HepG2 (cell line): ENCODE data around the gene EPN2. TPM values are rescaled to one million over a fixed set of nuclear protein-coding genes. Genes with fewer than 3 reads are reported as not detected.
"Not testable (repeated sequence)": the region's sequence is repeated elsewhere in the genome, so short reads cannot be mapped to it uniquely, and the experiment has no call there.

Source experiments
- CREM ChIP-seq, 2 experiments: sonication (generic) in 1 of 2; formaldehyde crosslinking in 1 of 2; IDR thresholded peaks; 2 replicates each; pipeline versions ENCODE4 v1.4.0 to v1.6.1; 2016 to 2020; ENCODE audit warnings: antibody characterized with exemption in 1 of 2, mild to moderate bottlenecking in 1 of 2, missing genetic modification reagents in 1 of 2
- FOXA3 ChIP-seq: IDR thresholded peaks from 2 replicates; pipeline ENCODE4 v1.6.1; 2016; ENCODE audit warnings: missing genetic modification reagents, missing compliant biosample characterization
- NFKBIZ ChIP-seq: IDR thresholded peaks from 2 replicates; pipeline ENCODE4 v1.6.1; 2018; ENCODE audit warnings: missing genetic modification reagents, missing compliant biosample characterization
- RARA ChIP-seq: IDR thresholded peaks from 2 replicates; pipeline ENCODE4 v1.6.1; 2016; ENCODE audit warnings: missing genetic modification reagents, missing compliant biosample characterization
- SAP130 ChIP-seq: IDR thresholded peaks from 2 replicates; pipeline ENCODE4 v1.6.1; 2016; ENCODE audit warnings: low read depth
- SMAD3 ChIP-seq: sonication (generic); formaldehyde crosslinking; IDR thresholded peaks from 2 replicates; pipeline ENCODE4 v1.4.0; 2020; ENCODE audit warnings: missing genetic modification reagents
- ZNF331 ChIP-seq: sonication (generic); formaldehyde crosslinking; IDR thresholded peaks from 2 replicates; pipeline ENCODE4 v1.4.0; 2020; ENCODE audit warnings: missing genetic modification reagents
- polyA plus RNA-seq, 8 experiments: library from polyadenylated mRNA; depleted of rRNA in 3 of 8; stranded (reverse) in 7 of 8; unstranded in 1 of 8; fragments of >200 nt; fragmentation: Illumina TruSeq in 4 of 8; extraction: Trizol in 4 of 8; gene quantifications; 2 replicates each; pipeline versions ENCODE4 v1.2.1 to v1.2.3, GENCODE V29; 2011 to 2016; ENCODE audit warnings: low read depth in 4 of 8, missing spikeins in 1 of 8, mixed read lengths in 1 of 8; ENCODE audit not compliant: insufficient read depth in 1 of 8
- total RNA-seq, 5 experiments: library from RNA; depleted of rRNA; stranded (reverse); fragments of >200 nt; fragmentation: Illumina TruSeq; extraction: Trizol; gene quantifications; 2 replicates each; pipeline ENCODE4 v1.2.3, GENCODE V29; 2016; ENCODE audit warnings: low read depth in 1 of 5
- TF ChIP-seq, protein P1 (sequence below): sonication (generic); formaldehyde crosslinking; IDR thresholded peaks from 2 replicates; pipeline ENCODE4 v1.4.0; 2020; ENCODE audit warnings: missing genetic modification reagents
- TF ChIP-seq, protein P2 (sequence below): sonication (generic); formaldehyde crosslinking; IDR thresholded peaks from 2 replicates; pipeline ENCODE4 v1.4.0; 2020; ENCODE audit warnings: missing genetic modification reagents
- TF ChIP-seq, protein P3 (sequence below): IDR thresholded peaks from 2 replicates; pipeline ENCODE4 v1.6.1; 2016
- TF ChIP-seq, protein P4 (sequence below): IDR thresholded peaks from 2 replicates; pipeline ENCODE4 v1.6.1; 2016; ENCODE audit warnings: missing genetic modification reagents, missing compliant biosample characterization

Gene EPN2
- total and polyA plus RNA-seq, 2 of the 13 experiments (the other 11 are each of a cell fraction or from before 2014, with no cell fraction given): 7.8 to 19.2 TPM

DNA sequence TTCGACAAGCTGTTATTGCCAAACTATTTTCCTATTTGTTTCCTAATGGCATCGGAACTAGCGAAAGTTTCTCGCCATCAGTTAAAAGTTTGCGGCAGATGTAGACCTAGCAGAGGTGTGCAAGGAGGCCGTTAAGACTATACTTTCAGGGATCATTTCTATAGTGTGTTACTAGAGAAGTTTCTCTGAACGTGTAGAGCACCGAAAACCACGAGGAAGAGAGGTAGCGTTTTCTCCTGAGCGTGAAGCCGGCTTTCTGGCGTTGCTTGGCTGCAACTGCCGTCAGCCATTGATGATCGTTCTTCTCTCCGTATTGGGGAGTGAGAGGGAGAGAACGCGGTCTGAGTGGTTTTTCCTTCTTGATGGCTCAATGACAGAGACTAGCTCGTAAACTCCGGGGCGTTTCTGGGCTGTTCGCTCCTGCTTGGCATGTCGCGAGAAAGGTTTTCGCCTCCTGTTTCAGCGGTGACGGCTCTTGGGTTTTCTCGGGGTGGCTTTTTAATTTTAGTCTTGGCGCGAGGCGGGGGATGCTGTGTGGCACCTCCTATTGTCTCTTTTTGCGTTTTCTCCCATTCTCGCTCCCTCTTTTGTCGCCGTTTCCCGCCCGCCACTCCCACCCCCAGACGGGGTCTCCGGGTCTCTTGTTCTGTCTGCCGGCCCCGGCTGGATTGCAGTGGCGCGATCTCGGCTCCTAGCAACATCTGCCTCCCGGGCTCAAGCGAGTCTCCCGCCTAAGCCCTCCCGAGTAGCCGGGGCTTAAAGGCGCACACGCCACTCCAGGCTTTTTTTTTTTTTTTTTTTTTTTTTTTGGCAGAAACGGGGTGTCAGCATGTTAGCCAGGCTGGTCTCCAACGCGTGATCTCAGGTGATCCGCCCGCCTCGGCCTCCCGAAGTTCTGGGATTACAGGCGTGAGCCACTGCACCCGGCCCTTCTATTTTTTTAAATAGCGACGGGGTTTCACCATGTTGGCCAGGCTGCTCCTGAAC lies 49.0 kb upstream of the EPN2 start (continued):
- TF ChIP-seq, protein P1, sequence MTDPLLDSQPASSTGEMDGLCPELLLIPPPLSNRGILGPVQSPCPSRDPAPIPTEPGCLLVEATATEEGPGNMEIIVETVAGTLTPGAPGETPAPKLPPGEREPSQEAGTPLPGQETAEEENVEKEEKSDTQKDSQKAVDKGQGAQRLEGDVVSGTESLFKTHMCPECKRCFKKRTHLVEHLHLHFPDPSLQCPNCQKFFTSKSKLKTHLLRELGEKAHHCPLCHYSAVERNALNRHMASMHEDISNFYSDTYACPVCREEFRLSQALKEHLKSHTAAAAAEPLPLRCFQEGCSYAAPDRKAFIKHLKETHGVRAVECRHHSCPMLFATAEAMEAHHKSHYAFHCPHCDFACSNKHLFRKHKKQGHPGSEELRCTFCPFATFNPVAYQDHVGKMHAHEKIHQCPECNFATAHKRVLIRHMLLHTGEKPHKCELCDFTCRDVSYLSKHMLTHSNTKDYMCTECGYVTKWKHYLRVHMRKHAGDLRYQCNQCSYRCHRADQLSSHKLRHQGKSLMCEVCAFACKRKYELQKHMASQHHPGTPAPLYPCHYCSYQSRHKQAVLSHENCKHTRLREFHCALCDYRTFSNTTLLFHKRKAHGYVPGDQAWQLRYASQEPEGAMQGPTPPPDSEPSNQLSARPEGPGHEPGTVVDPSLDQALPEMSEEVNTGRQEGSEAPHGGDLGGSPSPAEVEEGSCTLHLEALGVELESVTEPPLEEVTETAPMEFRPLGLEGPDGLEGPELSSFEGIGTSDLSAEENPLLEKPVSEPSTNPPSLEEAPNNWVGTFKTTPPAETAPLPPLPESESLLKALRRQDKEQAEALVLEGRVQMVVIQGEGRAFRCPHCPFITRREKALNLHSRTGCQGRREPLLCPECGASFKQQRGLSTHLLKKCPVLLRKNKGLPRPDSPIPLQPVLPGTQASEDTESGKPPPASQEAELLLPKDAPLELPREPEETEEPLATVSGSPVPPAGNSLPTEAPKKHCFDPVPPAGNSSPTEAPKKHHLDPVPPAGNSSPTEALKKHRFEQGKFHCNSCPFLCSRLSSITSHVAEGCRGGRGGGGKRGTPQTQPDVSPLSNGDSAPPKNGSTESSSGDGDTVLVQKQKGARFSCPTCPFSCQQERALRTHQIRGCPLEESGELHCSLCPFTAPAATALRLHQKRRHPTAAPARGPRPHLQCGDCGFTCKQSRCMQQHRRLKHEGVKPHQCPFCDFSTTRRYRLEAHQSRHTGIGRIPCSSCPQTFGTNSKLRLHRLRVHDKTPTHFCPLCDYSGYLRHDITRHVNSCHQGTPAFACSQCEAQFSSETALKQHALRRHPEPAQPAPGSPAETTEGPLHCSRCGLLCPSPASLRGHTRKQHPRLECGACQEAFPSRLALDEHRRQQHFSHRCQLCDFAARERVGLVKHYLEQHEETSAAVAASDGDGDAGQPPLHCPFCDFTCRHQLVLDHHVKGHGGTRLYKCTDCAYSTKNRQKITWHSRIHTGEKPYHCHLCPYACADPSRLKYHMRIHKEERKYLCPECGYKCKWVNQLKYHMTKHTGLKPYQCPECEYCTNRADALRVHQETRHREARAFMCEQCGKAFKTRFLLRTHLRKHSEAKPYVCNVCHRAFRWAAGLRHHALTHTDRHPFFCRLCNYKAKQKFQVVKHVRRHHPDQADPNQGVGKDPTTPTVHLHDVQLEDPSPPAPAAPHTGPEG (CRISPR knock-in tag): 0 out of 2 replicates have a peak, but pooled peaks have one; percentile 29
- 0 out of 2 replicates have a peak, but pooled peaks have one; percentile 17 for TF ChIP-seq CREM (IDR thresholded peaks at IDR 0.05)
- TF ChIP-seq CREM (CRISPR knock-in tag; IDR thresholded peaks at IDR 0.05): not testable (repeated sequence)
- TF ChIP-seq SAP130: peak; percentile 44
- TF ChIP-seq, protein P2, sequence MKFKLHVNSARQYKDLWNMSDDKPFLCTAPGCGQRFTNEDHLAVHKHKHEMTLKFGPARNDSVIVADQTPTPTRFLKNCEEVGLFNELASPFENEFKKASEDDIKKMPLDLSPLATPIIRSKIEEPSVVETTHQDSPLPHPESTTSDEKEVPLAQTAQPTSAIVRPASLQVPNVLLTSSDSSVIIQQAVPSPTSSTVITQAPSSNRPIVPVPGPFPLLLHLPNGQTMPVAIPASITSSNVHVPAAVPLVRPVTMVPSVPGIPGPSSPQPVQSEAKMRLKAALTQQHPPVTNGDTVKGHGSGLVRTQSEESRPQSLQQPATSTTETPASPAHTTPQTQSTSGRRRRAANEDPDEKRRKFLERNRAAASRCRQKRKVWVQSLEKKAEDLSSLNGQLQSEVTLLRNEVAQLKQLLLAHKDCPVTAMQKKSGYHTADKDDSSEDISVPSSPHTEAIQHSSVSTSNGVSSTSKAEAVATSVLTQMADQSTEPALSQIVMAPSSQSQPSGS (CRISPR knock-in tag): peak; percentile 53; the same call in 1 of the 2 replicates
- 0 out of 2 replicates have a peak, but pooled peaks have one; percentile 53 for TF ChIP-seq NFKBIZ
- TF ChIP-seq RARA (CRISPR knock-in tag): 0 out of 2 replicates have a peak, but pooled peaks have one; percentile 29
- TF ChIP-seq FOXA3 (CRISPR knock-in tag): peak; percentile 34; the same call in 1 of the 2 replicates
- TF ChIP-seq SMAD3: peak; percentile 62; the same call in 1 of the 2 replicates
- peak; percentile 49; the same call in 1 of the 2 replicates for TF ChIP-seq ZNF331 (CRISPR knock-in tag)
- TF ChIP-seq, protein P3, sequence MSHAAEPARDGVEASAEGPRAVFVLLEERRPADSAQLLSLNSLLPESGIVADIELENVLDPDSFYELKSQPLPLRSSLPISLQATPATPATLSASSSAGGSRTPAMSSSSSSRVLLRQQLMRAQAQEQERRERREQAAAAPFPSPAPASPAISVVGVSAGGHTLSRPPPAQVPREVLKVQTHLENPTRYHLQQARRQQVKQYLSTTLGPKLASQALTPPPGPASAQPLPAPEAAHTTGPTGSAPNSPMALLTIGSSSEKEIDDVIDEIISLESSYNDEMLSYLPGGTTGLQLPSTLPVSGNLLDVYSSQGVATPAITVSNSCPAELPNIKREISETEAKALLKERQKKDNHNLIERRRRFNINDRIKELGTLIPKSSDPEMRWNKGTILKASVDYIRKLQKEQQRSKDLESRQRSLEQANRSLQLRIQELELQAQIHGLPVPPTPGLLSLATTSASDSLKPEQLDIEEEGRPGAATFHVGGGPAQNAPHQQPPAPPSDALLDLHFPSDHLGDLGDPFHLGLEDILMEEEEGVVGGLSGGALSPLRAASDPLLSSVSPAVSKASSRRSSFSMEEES (CRISPR knock-in tag): 0 out of 2 replicates have a peak, but pooled peaks have one; percentile 36
- TF ChIP-seq, protein P4, sequence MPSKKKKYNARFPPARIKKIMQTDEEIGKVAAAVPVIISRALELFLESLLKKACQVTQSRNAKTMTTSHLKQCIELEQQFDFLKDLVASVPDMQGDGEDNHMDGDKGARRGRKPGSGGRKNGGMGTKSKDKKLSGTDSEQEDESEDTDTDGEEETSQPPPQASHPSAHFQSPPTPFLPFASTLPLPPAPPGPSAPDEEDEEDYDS (CRISPR knock-in tag): peak; percentile 37; the same call in 1 of the 2 replicates
